Midbrain (tissue), 1 donor: ENCODE measurements around the gene SMAGP.

Experiments used
- DNase-seq: peaks from one replicate; lab custom pipeline; 2025; lab: John Stamatoyannopoulos, UW

Gene SMAGP

GRCh38 chr12:51196547-51196946 is 73.7 kb downstream of the SMAGP start:
- no peak for DNase-seq

- DNase-seq, result no peak
Measured at GRCh38 chr12:51195841-51196240, 74.4 kb downstream of the SMAGP start.
